GM19468 (cell line): ENCODE data around the gene PSRC1.

Experiments
- ATAC-seq: cut with Tn5 transposase; IDR thresholded peaks from one replicate; pipeline ENCODE4 v1.9.1; 2021; ENCODE audit warnings: mild to moderate bottlenecking, moderate library complexity, moderate number of reproducible peaks; ENCODE audit not compliant: unreplicated experiment; ENCODE audit errors: extremely low read depth

PSRC1 gene

DNA sequence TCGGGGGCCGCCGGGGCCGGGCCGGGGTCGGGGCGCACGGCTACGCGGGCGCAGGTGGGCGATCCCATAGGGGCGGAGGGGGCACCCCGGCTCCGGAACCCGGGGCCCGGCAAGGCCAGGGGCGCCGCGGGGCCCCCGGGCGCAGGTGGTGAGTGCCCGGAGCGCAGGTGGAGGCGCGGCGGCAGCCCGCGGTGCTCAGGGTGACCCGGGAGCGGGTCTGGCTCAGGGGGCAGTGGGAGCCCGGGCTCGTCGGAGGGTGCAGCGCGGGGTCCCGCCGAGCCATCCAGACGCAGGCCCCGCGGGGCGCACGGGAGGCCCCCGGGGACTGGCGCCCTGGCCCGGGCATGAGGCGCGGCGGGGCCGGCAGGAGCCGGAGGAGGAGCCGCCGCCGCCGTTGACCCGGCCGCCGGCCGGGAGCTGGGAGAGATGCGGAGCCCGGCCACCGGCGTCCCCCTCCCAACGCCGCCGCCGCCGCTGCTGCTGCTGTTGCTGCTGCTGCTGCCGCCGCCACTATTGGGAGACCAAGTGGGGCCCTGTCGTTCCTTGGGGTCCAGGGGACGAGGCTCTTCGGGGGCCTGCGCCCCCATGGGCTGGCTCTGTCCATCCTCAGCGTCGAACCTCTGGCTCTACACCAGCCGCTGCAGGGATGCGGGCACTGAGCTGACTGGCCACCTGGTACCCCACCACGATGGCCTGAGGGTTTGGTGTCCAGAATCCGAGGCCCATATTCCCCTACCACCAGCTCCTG, 33.1 kb downstream of the PSRC1 start:
- ATAC-seq, result no peak

DNA sequence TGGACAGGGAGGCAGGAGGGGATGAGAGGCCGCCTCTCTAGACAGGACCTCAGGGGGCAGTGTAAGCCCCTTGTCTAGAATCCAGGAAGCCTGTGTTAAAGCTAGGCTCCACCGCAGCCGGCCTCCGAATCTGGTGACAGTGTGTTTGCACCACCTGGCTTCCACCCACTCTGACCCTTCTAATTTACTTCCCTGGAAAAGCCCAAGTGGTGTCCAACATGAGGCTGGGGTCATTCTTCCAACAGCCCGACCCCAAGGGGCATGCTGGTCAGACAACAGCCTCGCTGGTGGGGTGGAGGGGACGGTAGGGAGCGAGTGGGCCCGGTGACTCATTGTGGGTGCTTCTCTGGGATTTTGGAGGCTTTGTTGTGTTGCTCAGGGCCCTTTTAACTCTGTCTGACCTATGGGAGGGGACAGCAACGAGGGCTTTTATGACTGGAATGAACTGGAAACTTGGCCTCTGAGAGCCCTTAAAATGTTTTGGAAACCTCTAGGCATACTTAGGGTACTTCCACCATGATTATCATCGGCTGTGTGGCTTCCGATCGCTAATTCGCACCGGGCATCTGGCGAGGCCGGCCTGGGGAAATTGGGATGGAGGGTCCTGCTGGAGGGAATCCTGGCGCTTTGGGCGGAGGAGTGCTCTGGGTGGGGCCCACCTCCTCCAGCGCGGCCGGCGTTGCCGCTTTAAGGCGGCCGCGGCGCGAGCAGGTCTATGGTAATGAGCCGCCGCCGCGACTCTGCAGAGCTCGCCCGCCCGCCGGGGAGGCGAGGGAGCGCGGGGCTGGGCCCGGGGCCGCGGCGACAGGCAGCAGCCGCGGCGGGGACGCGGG, 33.9 kb downstream of the PSRC1 start, which contains the start of gene CELSR2:
Gene CELSR2, plus strand, starts transcription at position 743 of the 833 bp plus-strand sequence. CDS start 541 bp downstream, outside the sequence.
- peak; percentile 54 for ATAC-seq

GRCh38 chr1:109248444-109248796, 34.5 kb downstream of the PSRC1 start:
- no peak for ATAC-seq

GRCh38 chr1:109247401-109248365, 35.3 kb downstream of the PSRC1 start:
- ATAC-seq, result no peak

GRCh38 chr1:109246141-109246551, 36.8 kb downstream of the PSRC1 start:
- ATAC-seq, result no peak

DNA sequence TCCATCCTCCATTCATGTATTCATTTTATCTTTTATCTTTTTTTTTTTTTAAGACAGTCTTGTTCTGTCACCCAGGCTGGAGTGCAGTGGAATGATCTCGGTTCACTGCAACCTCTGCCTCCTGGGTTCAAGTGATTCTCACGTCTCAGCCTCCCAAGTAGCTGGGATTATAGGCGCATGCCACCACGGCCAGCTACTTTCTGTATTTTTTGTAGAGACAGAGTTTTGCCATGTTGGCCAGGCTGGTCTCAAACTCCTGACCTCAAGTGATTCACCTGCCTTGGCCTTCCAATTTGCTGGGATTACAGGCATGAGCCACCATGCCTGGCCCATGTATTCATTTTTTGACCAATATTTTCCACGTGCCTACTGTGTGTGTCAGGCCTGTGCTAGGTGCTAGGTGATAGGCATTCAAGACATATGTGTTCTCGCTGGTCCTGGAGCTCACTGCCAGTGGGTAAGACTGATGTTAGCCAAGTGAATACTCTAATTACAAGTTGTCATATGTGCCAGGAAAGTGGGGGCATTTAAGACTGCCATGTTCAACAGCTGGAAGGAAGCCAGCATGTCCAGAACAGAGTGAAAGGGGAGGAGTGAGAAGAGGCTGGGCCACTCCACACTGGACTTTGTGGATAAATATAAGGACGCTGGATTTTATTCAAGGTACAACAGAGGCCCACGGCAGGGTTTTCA, 38.9 kb downstream of the PSRC1 start:
- no peak for ATAC-seq

- no peak for ATAC-seq
Observed at GRCh38 chr1:109243221-109243620, 39.7 kb downstream of the PSRC1 start.

DNA sequence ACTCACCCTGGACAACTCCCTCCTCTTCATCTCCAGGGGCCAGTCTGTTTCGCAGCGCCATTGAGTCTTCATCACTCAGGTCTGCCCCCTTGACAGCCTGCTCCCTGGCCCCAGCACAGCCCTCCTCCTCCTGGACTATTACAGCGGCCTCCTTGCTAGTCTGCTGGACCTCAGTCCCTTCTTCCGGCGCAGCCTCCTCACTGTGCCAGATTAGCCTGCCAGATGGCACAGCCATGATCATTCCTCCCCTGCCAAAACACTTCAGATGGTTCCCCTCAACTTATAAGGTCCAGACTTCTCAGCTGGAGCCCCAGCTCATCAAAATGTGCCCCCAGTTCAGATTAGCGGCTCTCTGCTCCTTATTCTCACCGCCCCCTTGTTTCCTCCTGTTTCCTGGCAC, 40.6 kb downstream of the PSRC1 start:
- ATAC-seq, result no peak

DNA sequence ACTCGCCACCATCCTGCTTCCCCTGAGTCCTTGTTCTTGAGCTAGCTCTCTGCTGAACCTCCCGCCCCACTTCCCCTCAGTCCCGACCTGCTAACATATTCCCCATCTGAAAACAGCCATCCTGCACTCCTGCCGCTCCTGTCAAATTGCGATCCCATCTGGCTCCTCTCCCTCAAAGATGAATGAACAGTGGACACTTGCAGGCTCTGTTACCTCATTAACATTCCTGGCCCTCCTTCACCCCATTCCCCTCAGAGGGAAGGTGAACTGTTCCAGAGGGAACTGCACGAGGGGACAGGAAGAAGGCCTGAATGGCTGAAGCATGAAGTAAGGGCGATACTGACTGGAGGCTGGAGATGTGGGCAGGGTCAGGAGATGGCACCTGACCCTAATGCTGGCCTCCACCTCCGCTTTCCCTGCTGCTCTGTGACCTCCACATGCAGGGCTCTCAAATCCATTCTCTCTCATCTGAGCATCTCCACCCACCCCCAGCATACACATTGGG, 41.1 kb downstream of the PSRC1 start:
- ATAC-seq, result no peak

DNA sequence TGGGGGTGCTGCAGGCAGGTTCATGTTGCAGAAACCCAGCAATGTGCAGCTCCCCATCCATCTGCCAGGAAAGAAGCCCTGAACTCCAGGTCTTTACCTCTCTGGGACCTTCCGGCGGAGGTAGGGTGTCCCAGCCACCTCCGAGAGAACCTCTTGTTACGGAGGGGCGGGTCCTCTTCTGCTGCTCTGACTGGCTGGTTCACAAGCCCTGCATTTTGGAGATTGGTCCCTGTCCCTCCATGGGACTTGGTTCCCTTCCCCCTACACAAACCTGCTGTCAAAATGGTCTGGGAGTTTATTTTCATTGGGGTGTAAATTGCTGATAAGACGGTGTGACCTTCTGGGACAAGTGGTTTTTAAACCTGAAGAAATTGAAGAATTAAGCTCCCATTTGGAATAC, 41.6 kb downstream of the PSRC1 start:
- no peak for ATAC-seq

- ATAC-seq, result no peak
Observed at GRCh38 chr1:109240158-109241152, 42.5 kb downstream of the PSRC1 start.

- peak; percentile 47 for ATAC-seq
Observed at GRCh38 chr1:109239409-109240068, 43.4 kb downstream of the PSRC1 start.

DNA sequence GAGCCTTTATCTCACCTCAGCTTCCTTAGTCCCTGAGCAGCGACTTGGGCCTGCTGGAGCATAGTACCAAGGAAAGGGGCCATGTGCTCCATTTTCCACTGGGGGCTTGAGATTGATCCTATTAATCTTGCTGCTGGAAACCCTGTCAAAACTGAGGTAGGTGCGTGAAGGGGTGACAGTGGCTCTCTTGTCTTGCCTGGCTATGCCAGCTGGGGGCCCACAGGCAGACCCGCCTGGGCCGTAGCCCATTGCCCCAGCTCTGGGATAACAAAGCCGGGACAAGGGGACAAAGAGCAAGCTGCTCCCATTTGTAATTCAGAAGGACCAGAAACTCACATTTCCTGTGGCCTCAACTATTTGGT, 43.9 kb downstream of the PSRC1 start:
- no peak for ATAC-seq

- no peak for ATAC-seq
Observed at GRCh38 chr1:109238382-109238781, 44.6 kb downstream of the PSRC1 start.

GRCh38 chr1:109237512-109237911, 45.4 kb downstream of the PSRC1 start:
- ATAC-seq, result no peak

GRCh38 chr1:109235137-109235536, 47.8 kb downstream of the PSRC1 start:
- no peak for ATAC-seq

- ATAC-seq, result no peak
Observed at GRCh38 chr1:109231066-109231465, 51.9 kb downstream of the PSRC1 start.
